Heart left ventricle (tissue), 16 donors: ENCODE data around the gene SYTL4. TPM values are rescaled to one million over a fixed set of nuclear protein-coding genes. Genes with fewer than 3 reads are reported as not detected.
"Not testable (repeated sequence)": the region's sequence is repeated elsewhere in the genome, so short reads cannot be mapped to it uniquely, and the experiment has no call there.

Source experiments
- ATAC-seq, 4 donors: fragments of 200-7000 bp; cut with Tn5 transposase; one replicate each; pipeline ENCODE4 v1.9.1; 2020 to 2022; ENCODE audit warnings: moderate library complexity in 4 of 4, mild to moderate bottlenecking in 3 of 4, moderate number of reproducible peaks in 1 of 4
- DNase-seq, 5 donors: peaks; one replicate each; pipeline ENCODE4 v3.0.0-alpha.2; 2020
- H3K27ac ChIP-seq, 12 donors: fragments of 200-600 bp; sonication (generic) in 4 of 12; one replicate each; pipeline versions ENCODE4 v1.5.0 to v1.8.0; 2016 to 2022; ENCODE audit warnings: mild to moderate bottlenecking in 2 of 12
- H3K27me3 ChIP-seq, 9 donors: fragments of 200-600 bp; sonication (generic) in 2 of 9; one replicate each; pipeline versions ENCODE4 v1.5.1 to v1.8.0; 2016 to 2022; ENCODE audit warnings: mild to moderate bottlenecking in 3 of 9
- H3K36me3 ChIP-seq, 9 donors: fragments of 200-600 bp; sonication (generic) in 2 of 9; one replicate each; pipeline versions ENCODE4 v1.5.0 to v1.8.0; 2018 to 2022; ENCODE audit warnings: mild to moderate bottlenecking in 2 of 9
- H3K4me1 ChIP-seq, 12 donors: fragments of 200-600 bp; sonication (generic) in 4 of 12; one replicate each; pipeline versions ENCODE4 v1.5.0 to v1.8.0; 2016 to 2022; ENCODE audit warnings: mild to moderate bottlenecking in 3 of 12
- H3K4me3 ChIP-seq, 12 donors: fragments of 200-600 bp; sonication (generic) in 4 of 12; one replicate each; pipeline versions ENCODE4 v1.5.0 to v1.8.0; 2017 to 2022; ENCODE audit warnings: mild to moderate bottlenecking in 9 of 12, moderate library complexity in 4 of 12
- H3K9me3 ChIP-seq, 12 donors: fragments of 200-600 bp; sonication (generic) in 4 of 12; one replicate each; pipeline versions ENCODE4 v1.5.0 to v1.8.0; 2016 to 2022; ENCODE audit warnings: mild to moderate bottlenecking in 1 of 12
- CTCF ChIP-seq, 12 donors: fragments of 200-600 bp; sonication (generic) in 4 of 12; IDR thresholded peaks; one replicate each; pipeline versions ENCODE4 v1.5.0 to v1.8.0; 2018 to 2022; ENCODE audit warnings: antibody characterized with exemption in 12 of 12, mild to moderate bottlenecking in 5 of 12
- POLR2A ChIP-seq, 2 donors: fragments of 450-650 bp; IDR thresholded peaks; one replicate each; pipeline ENCODE4 v1.6.1; 2017; ENCODE audit warnings: antibody characterized with exemption in 2 of 2, mild to moderate bottlenecking in 2 of 2, moderate library complexity in 2 of 2
- WGBS, 4 donors: extraction: QIAGEN DNeasy Blood & Tissue Kit in 2 of 4; methylation state at CpG; one replicate each; pipeline versions ENCODE4 v1.1.5 to v1.1.7; 2013 to 2018; 5-methylcytosine and 5-hydroxymethylcytosine counted together
- intact Hi-C, 10 donors: fragments of 100-400 bp; cut with DNase I; formaldehyde crosslinking; loops; one replicate each; pipeline versions ENCODE4 v1.11.1 to v1.14.2; 2022
- long read RNA-seq, 3 donors: library from polyadenylated mRNA; unstranded; transcript quantifications; one replicate each; pipeline ENCODE4 v2.0.0, GENCODE V29; 2020 to 2021
- polyA plus RNA-seq, 2 donors: library from polyadenylated mRNA; stranded (reverse); fragments of 200-250 nt; gene quantifications; one replicate each; pipeline ENCODE4 v1.2.3, GENCODE V29; 2013
- total RNA-seq, 9 donors: library from RNA; depleted of rRNA in 2 of 9; stranded (reverse); fragments of >200 nt in 2 of 9; fragmentation: NEBNext Ultra II Directional in 3 of 9; extraction: Animal tissue kit (Norgen Biotek cat#: 25700) in 3 of 9; gene quantifications; one replicate each; pipeline versions ENCODE4 v1.1.0 to v1.2.4, GENCODE V29; 2016 to 2023
- donor health status: ischemic (EF 13 %, LVEDD 7.1; RV severe dilation, severe dysfunction).
- donor health status: healthy with polysubstance abuse.
- donor health status: DM: no; HTN: yes; CAD: no.
- donor health status: DM: no; HTN: no; CAD: no.
- donor health status: ischemic (EF 25% LVEDD 6.9; RV normal size, moderate dysfunction).
- donor health status: ischemic (EF 25% LVEDD 5.7; RV mildly dilated, moderate dysfunction).
- donor health status: healthy.
- donor health status: DM: yes; HTN: yes; CAD: no.
- donor health status: ischemic (EF 35%, LVEDD 5.7; RV mildly dilated, moderate dysfunction).
- donor health status: nonischemic (EF 11% LVEDD 7.7; RV severe dilation, severe dysfunction).
- donor health status: DM: yes; HTN: yes; CAD: no.
- donor health status: PGD.
- donor health status: ischemic (EF 29% LVEDD 5.4; RV normal size, mild dysfunction).
- donor health status: nonischemic (EF 23%, LVEDD 6.1; RV moderate dilation, normal function).

Gene SYTL4
- total RNA-seq (1 to 10 TPM; 1.2 to 5.4 (median 2.0) TPM), polyA plus RNA-seq (1 to 10 TPM; 1.9 to 2.3 TPM)
- long read RNA-seq, donor 1, partial matches to known transcripts: 1 of 5 reads
- long read RNA-seq, donor 1, other reads (novel, unspliced or antisense): 3 of 5 reads
- long read RNA-seq, donor 2, partial matches to known transcripts: 1 of 2 reads
- long read RNA-seq, donor 2, other reads (novel, unspliced or antisense): 1 of 2 reads
- long read RNA-seq, donor 3, partial matches to known transcripts: 1 of 1 reads
- long read RNA-seq, donor 3, other reads (novel, unspliced or antisense): 0 of 1 reads

GRCh38 chrX:100731441-100732281 is at the start of gene SYTL4:
TSS of gene SYTL4 (minus strand) at chrX:100732121. CDS start at chrX:100702037, 30,084 bp downstream.
- H3K4me3 ChIP-seq: peak within 1 kb of the TSS; percentile 41 to 86 (median 66)
- DNase-seq: peak in 4 of 5 donors; percentile 20 to 62 (median 32)
- 1 to 37% (median 15%) methylated on average over 54 to 60 of the region's 60 CpGs for WGBS, 4 donors
- peak; percentile 51 to 83 (median 67) for ATAC-seq
- H3K27me3 ChIP-seq: peaks cover 0 to 34% (median 0%) of the 10 kb centered on the region in 9 donors
- intact Hi-C loops: no loop called here
- H3K27ac ChIP-seq: peak within 1 kb of the TSS in 7 of 12 donors; percentile 22 to 74 (median 33)
- peaks cover 0 to 5% (median 0%) of the 10 kb centered on the region in 12 donors for H3K4me1 ChIP-seq
- H3K36me3 ChIP-seq: no peaks in the 10 kb centered on the region
- TF ChIP-seq POLR2A (IDR thresholded peaks at IDR 0.05): no peak
- no peak for TF ChIP-seq CTCF (IDR thresholded peaks at IDR 0.05)
- H3K9me3 ChIP-seq: no peaks in the 10 kb centered on the region

- Histone ChIP-seq H3K27me3 (peaks cover 0 to 26% (median 0%) of the 10 kb centered on the region in 9 donors), H3K9me3 (peaks cover 0 to 11% (median 0%) of the 10 kb centered on the region in 12 donors)
- H3K36me3 ChIP-seq, ATAC-seq, H3K27ac ChIP-seq, DNase-seq, H3K4me1 ChIP-seq, H3K4me3 ChIP-seq: not testable (repeated sequence)
- WGBS, 4 donors: 77 to 84% (median 80%) methylated on average over 6 of the region's 6 CpGs
- intact Hi-C loops: loop anchor here in 9 of 10 donors (2.0 to 10.0 kb wide), 5 partner anchors 82 to 255 kb away; no protein-coding TSS in a partner anchor
Observed at GRCh38 chrX:100769439-100769838, 37.5 kb upstream of the SYTL4 start.

- TF ChIP-seq POLR2A (IDR thresholded peaks at IDR 0.05): no peak
- peak; percentile 80 to 99 (median 91) for TF ChIP-seq CTCF (IDR thresholded peaks at IDR 0.05)
- Histone ChIP-seq H3K9me3 (peaks cover 0 to 11% (median 0%) of the 10 kb centered on the region in 12 donors), H3K4me3 (no peak overlapping the region), H3K27me3 (peaks cover 0 to 22% (median 0%) of the 10 kb centered on the region in 9 donors), H3K36me3 (no peaks in the 10 kb centered on the region), H3K4me1 (no peaks in the 10 kb centered on the region), H3K27ac (no peak overlapping the region)
- WGBS, 4 donors: 20 to 25% (median 22%) methylated on average over 7 of the region's 7 CpGs
- intact Hi-C loops: loop anchor here (1.0 to 10.0 kb wide), 6 partner anchors 82 to 254 kb away; no protein-coding TSS in a partner anchor
- ATAC-seq (peak in 2 of 4 donors; percentile 47 to 70), DNase-seq (peak; percentile 52 to 80 (median 66))
Observed at GRCh38 chrX:100768679-100769338, 36.9 kb upstream of the SYTL4 start.

- Histone ChIP-seq H3K36me3 (no peaks in the 10 kb centered on the region), H3K9me3 (no peaks in the 10 kb centered on the region), H3K4me3 (no peak overlapping the region), H3K4me1 (no peaks in the 10 kb centered on the region), H3K27me3 (peaks cover 0 to 4% (median 0%) of the 10 kb centered on the region in 9 donors), H3K27ac (no peak overlapping the region)
- 62 to 83% (median 70%) methylated on average over 1 of the region's 1 CpG for WGBS, 4 donors
- intact Hi-C loops: no loop called here
- ATAC-seq (no peak), DNase-seq (no peak)
- TF ChIP-seq POLR2A (IDR thresholded peaks at IDR 0.05) (no peak), CTCF (IDR thresholded peaks at IDR 0.05) (no peak)
Observed at GRCh38 chrX:100750883-100751282, 19.0 kb upstream of the SYTL4 start.
